ENCODE measurements around the gene ACYP1. TPM values are rescaled to one million over a fixed set of nuclear protein-coding genes. Genes with fewer than 3 reads are reported as not detected.
A peak's percentile ranks its signal among the peaks of the same experiment; 100 is the strongest.

Gene ACYP1
- 42.8 and 43.5 TPM in 2 replicates for total RNA-seq

DNA sequence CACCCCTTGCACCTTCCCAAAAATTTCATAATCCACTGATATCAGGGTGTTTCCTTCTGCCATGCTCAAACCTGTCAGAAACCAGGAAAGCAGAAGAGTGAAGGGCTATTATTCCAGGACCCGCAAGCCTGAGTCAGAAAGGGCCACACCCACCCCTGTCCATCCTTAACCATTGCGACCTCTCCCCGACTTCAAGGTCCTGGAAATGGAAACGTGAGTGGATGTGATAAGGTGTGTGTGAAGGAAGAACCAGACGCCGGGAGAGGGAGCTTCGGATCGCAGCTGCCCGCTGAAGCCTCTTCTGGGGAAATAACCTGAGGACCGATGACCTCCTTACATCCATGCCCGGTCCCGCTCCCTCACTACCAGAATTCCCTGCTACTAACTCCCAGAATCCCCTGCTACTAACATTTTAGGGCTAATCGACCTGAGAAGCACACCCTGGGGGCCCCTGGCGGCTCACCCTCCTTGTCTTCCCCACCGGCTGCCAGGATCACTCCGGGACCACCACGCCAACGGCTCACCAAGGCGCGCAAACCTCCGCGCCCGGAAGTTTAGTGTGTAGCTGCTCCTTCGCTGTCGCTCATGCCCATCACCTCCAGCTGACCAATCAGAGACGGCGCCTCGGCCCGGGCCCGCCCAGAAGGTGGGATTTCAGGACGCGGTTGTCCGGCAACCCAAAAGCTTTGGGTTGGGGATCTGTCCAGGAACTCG is at the start of gene ACYP1:
Gene ACYP1 (minus strand): TSS at position 534 of the 714 bp plus-strand sequence. CDS start 471 bp downstream, at position 63.
- H3K4me1 Mint-ChIP-seq (ENCODE audit: low read depth): peaks cover 27% of the 10 kb centered on the region
- intact Hi-C loops (cut with micrococcal nuclease): loop anchor here (1.0 to 5.0 kb wide), 2 partner anchors 12 to 61 kb away; partner anchors contain the start of genes EIF2B2 and MLH3
- no peaks in the 10 kb centered on the region for H3K27me3 Mint-ChIP-seq (ENCODE audit: low read depth)
- peak within 1 kb of the TSS; percentile 99 for H3K4me3 Mint-ChIP-seq (ENCODE audit: low read depth)
- peak within 1 kb of the TSS; percentile 94 for H3K27ac Mint-ChIP-seq
- peak; percentile 89 for DNase-seq (ENCODE audit: low spot score)
- peaks cover 35% of the 10 kb centered on the region for H3K36me3 Mint-ChIP-seq (ENCODE audit: low read depth)
- H3K9me3 Mint-ChIP-seq: peaks cover 3% of the 10 kb centered on the region

DNA sequence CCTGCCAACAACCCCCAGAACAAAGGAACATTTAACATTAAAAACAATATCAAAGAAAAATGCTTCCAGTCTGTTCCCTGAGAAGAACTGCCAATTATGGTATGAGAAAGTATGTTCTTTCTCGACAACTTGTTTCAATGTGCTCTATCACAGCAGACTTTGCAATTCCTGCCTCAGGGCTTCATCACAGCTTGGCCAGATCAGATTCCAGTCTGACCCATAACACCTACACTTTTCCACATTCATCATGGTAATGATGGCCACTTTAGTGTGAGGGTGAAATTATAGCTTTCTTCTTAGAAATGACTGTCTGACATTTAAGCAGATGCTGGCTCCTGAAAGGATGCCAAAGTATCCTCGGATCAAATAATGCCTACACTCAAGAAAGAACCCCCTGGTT is 46.1 kb upstream of the ACYP1 start:
- Mint-ChIP-seq H3K27ac (no peak overlapping the region), H3K4me3 (ENCODE audit: low read depth) (no peak overlapping the region), H3K4me1 (ENCODE audit: low read depth) (peaks cover 13% of the 10 kb centered on the region), H3K36me3 (ENCODE audit: low read depth) (peaks cover 75% of the 10 kb centered on the region), H3K27me3 (ENCODE audit: low read depth) (no peaks in the 10 kb centered on the region), H3K9me3 (no peaks in the 10 kb centered on the region)
- intact Hi-C loops (cut with micrococcal nuclease): no loop called here
- no peak for DNase-seq (ENCODE audit: low spot score)

DNA sequence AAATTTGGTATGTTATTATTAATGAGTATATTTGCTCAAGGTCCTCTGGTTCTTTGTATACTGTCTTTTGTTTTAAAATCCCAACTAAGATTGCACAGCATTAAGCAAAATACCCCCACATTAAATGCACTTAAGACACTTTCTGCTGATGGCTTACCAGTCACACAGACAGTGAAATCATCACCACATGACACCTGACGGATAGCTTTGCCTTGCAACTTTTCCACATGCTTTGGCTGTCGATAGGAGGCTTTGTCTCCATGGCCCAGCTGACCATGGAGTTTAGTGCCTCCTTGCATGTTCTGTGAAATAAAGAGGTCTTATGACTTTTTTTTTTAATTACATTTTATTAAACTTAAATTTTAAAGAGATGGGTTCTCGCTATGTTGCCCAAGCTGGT is 43.4 kb upstream of the ACYP1 start:
- Mint-ChIP-seq H3K27me3 (ENCODE audit: low read depth) (no peaks in the 10 kb centered on the region), H3K9me3 (no peaks in the 10 kb centered on the region), H3K36me3 (ENCODE audit: low read depth) (peaks cover 78% of the 10 kb centered on the region), H3K27ac (no peak overlapping the region), H3K4me1 (ENCODE audit: low read depth) (no peaks in the 10 kb centered on the region), H3K4me3 (ENCODE audit: low read depth) (no peak overlapping the region)
- DNase-seq (ENCODE audit: low spot score): no peak
- intact Hi-C loops (cut with micrococcal nuclease): no loop called here

DNA sequence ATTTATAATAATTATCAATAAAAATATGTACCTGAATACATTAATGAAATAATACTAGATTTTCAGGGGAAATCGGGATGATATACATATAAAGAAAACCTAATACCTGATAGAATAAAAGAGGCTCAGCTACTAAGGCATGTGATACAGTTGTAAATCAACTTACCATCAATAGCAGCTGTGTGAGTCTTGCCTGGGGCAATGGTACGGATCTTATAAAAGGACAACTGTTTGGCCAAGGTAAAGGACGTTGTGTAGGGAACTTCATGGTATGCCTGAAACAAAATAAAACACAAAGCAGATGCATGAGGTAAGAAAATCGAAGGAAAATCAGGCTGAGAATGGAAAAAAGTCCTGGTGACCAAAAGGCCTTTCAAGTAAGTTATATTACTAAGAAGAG is 37.7 kb upstream of the ACYP1 start:
- intact Hi-C loops (cut with micrococcal nuclease): no loop called here
- Mint-ChIP-seq H3K36me3 (ENCODE audit: low read depth) (peaks cover 81% of the 10 kb centered on the region), H3K9me3 (no peaks in the 10 kb centered on the region), H3K4me1 (ENCODE audit: low read depth) (no peaks in the 10 kb centered on the region), H3K4me3 (ENCODE audit: low read depth) (no peak overlapping the region), H3K27ac (no peak overlapping the region), H3K27me3 (ENCODE audit: low read depth) (no peaks in the 10 kb centered on the region)
- DNase-seq (ENCODE audit: low spot score): no peak

DNA sequence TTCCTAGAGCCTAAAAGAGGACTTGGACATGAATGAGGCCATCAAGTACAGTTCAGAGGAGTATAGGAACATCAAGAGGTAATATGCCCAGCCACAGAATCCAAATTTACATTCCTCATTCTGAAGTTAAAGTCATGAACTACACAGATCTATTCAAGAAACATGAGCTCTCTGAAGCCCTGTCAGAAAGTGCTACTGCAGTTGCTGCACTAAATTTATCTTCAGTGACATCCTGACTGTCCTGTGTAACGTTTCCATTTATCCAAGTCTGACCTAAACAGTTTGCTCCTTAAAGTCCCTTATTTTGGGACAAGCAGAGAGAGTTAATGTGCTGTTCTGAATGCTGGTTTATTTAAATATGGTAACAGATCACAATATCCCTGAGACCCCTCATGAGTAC is 34.9 kb upstream of the ACYP1 start:
- H3K27me3 Mint-ChIP-seq (ENCODE audit: low read depth): no peaks in the 10 kb centered on the region
- intact Hi-C loops (cut with micrococcal nuclease): no loop called here
- H3K36me3 Mint-ChIP-seq (ENCODE audit: low read depth): peaks cover 76% of the 10 kb centered on the region

DNA sequence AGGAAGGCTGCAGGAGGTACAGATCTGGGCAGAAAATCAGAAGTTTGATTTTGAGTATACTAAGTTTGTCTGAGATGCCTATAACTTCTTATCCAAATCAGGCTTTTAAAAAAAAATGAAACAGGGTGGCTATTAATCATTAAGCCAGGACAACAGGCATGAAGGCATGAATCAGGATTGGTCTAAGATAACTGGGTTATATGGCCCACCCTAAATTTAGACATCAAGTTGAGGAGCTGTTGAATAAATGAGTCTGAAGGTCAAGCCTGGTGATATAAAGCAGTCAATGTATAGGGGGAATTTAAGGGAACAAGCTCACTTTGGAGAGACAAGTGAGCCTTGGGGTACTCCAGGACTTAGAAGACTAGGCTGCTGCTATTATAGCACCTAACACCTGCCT is 34.4 kb upstream of the ACYP1 start:
- Mint-ChIP-seq H3K27me3 (ENCODE audit: low read depth) (no peaks in the 10 kb centered on the region), H3K9me3 (no peaks in the 10 kb centered on the region), H3K4me3 (ENCODE audit: low read depth) (no peak overlapping the region), H3K36me3 (ENCODE audit: low read depth) (peaks cover 73% of the 10 kb centered on the region), H3K4me1 (ENCODE audit: low read depth) (no peaks in the 10 kb centered on the region), H3K27ac (no peak overlapping the region)
- DNase-seq (ENCODE audit: low spot score): no peak
- intact Hi-C loops (cut with micrococcal nuclease): no loop called here

More for the DNA sequence above, 34.9 kb upstream of the ACYP1 start:
- no peak overlapping the region for H3K4me3 Mint-ChIP-seq (ENCODE audit: low read depth)
- H3K9me3 Mint-ChIP-seq: no peaks in the 10 kb centered on the region
- DNase-seq (ENCODE audit: low spot score): no peak
- no peak overlapping the region for H3K27ac Mint-ChIP-seq
- no peaks in the 10 kb centered on the region for H3K4me1 Mint-ChIP-seq (ENCODE audit: low read depth)

DNA sequence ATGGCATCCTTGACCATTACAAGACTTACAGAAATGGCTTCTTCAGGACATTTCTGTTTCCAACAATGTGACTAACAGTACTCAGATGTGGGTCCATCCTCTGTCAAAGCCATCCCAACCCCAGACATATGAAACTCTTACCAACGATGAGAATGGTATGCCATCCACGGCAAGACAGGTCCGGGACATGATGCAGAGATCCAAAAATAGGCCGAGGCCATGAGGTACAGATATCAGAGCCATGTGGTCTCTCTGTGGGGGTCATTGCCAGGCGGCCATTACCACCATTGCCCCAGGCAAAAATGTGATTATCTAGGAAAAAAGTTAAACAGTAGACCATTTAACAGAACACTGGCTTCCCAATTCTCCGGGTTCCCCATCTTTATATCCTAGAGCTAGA is 33.1 kb upstream of the ACYP1 start:
- peaks cover 70% of the 10 kb centered on the region for H3K36me3 Mint-ChIP-seq (ENCODE audit: low read depth)

DNA sequence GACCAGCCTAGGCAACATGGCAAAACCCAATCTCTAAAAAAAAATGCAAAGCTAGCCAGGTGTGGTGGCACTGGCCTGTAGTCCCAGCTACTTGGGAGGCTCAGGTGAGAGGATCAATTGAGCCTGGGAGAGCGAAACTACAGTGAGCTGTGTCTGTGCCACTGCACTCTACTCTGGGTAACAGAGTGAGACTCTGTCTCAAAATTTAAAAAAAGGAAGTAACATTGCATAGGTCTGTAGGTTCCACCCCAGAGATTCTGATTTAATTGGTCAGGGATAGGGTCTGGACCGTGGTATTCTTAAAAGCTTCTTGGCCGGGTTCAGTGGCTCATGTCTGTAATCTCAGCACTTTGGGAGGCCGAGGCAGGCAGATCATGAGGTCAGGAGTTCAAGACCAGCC is 31.9 kb upstream of the ACYP1 start:
- Mint-ChIP-seq H3K4me1 (ENCODE audit: low read depth) (no peaks in the 10 kb centered on the region), H3K9me3 (no peaks in the 10 kb centered on the region), H3K27me3 (ENCODE audit: low read depth) (no peaks in the 10 kb centered on the region), H3K27ac (no peak overlapping the region), H3K4me3 (ENCODE audit: low read depth) (no peak overlapping the region), H3K36me3 (ENCODE audit: low read depth) (peaks cover 67% of the 10 kb centered on the region)
- no peak for DNase-seq (ENCODE audit: low spot score)
- intact Hi-C loops (cut with micrococcal nuclease): no loop called here

More for the DNA sequence above, 33.1 kb upstream of the ACYP1 start:
- no peak overlapping the region for H3K4me3 Mint-ChIP-seq (ENCODE audit: low read depth)
- no peak for DNase-seq (ENCODE audit: low spot score)
- H3K9me3 Mint-ChIP-seq: no peaks in the 10 kb centered on the region
- H3K4me1 Mint-ChIP-seq (ENCODE audit: low read depth): no peaks in the 10 kb centered on the region
- no peaks in the 10 kb centered on the region for H3K27me3 Mint-ChIP-seq (ENCODE audit: low read depth)
- intact Hi-C loops (cut with micrococcal nuclease): no loop called here
- H3K27ac Mint-ChIP-seq: no peak overlapping the region

DNA sequence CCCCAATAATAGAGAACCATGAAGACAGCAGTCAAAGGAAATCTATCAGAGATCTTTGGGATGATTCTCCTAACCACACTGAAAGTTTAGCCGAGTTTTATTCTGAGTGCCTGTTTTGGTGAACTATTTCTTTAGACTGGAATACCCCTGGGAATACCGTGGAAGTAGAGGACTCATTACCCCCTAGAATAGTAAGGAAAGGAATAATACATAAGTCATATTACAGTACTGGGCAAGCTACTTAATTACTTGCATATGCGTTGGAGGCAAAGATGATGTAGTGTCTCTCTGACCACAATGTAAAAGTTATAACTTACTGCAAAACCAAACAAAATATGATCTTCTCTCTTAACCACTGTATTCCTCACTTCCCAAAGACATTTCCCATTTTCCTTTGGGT is 31.1 kb upstream of the ACYP1 start:
- H3K36me3 Mint-ChIP-seq (ENCODE audit: low read depth): peaks cover 66% of the 10 kb centered on the region
- H3K4me1 Mint-ChIP-seq (ENCODE audit: low read depth): no peaks in the 10 kb centered on the region
- no peaks in the 10 kb centered on the region for H3K27me3 Mint-ChIP-seq (ENCODE audit: low read depth)
- no peak for DNase-seq (ENCODE audit: low spot score)
- H3K9me3 Mint-ChIP-seq: no peaks in the 10 kb centered on the region
- no peak overlapping the region for H3K4me3 Mint-ChIP-seq (ENCODE audit: low read depth)
- intact Hi-C loops (cut with micrococcal nuclease): no loop called here
- H3K27ac Mint-ChIP-seq: no peak overlapping the region

DNA sequence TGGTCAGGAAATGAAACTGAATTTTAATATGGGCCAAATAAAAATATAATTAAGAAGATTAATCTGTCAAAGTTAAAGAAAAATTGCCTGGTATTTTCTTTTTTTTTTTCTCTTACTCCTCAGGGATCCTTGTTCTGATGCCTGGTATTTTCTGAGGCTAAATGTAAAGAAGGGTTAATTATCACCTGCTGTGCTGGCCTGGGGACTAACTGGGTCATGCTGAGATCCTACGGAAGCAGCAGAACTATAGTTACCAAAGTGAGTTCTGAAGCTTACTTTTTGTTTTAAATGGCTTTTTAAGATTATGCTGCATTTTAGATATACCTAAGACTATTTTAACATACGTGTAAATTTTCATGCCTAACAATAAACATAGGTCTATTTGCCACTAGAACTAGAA is 28.9 kb upstream of the ACYP1 start:
- Mint-ChIP-seq H3K4me1 (ENCODE audit: low read depth) (no peaks in the 10 kb centered on the region), H3K27ac (no peak overlapping the region), H3K4me3 (ENCODE audit: low read depth) (no peak overlapping the region), H3K27me3 (ENCODE audit: low read depth) (no peaks in the 10 kb centered on the region), H3K36me3 (ENCODE audit: low read depth) (peaks cover 55% of the 10 kb centered on the region), H3K9me3 (no peaks in the 10 kb centered on the region)
- intact Hi-C loops (cut with micrococcal nuclease): no loop called here
- DNase-seq (ENCODE audit: low spot score): no peak

DNA sequence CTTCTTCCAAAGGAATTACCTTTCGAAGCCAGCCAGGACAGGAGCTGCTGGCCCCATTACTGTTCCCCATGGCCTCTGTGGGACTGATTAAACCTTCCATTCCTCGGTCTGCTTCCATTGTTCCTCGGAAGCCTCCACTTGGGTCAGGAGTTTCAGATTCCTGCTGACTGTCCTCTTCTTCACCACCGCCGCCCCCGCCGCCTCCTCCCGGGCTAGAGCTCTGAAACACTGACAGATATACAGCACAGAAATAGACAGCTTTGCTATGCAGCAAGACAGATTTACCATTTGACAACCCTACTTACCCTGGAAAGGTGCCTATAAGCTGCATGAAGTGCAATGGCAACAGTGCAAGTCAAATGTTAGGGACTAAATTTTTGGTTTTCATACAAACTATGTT is 27.4 kb upstream of the ACYP1 start:
- Mint-ChIP-seq H3K4me3 (ENCODE audit: low read depth) (no peak overlapping the region), H3K9me3 (no peaks in the 10 kb centered on the region), H3K4me1 (ENCODE audit: low read depth) (no peaks in the 10 kb centered on the region), H3K27me3 (ENCODE audit: low read depth) (no peaks in the 10 kb centered on the region), H3K36me3 (ENCODE audit: low read depth) (peaks cover 55% of the 10 kb centered on the region), H3K27ac (no peak overlapping the region)
- intact Hi-C loops (cut with micrococcal nuclease): no loop called here
- no peak for DNase-seq (ENCODE audit: low spot score)

DNA sequence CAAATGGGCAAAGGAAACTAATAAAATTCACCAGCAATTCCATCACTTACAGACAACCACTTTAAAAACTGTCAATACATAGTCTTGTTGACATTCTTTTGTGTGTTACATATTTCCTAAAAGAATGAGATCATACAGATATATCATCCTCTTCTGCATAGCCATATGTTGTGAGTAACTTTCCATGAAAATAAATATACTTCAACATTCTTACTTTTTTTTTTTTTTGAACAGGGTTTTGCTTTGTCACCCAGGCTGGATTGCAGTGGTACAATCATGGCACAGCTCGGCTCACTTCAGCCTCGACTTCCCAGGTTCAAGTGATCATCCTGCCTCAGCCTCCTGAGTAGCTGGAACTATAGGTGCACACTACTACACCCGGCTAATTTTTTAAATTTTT is 26.5 kb upstream of the ACYP1 start:
- Mint-ChIP-seq H3K4me3 (ENCODE audit: low read depth) (no peak overlapping the region), H3K36me3 (ENCODE audit: low read depth) (peaks cover 57% of the 10 kb centered on the region), H3K4me1 (ENCODE audit: low read depth) (no peaks in the 10 kb centered on the region), H3K9me3 (no peaks in the 10 kb centered on the region), H3K27ac (no peak overlapping the region), H3K27me3 (ENCODE audit: low read depth) (no peaks in the 10 kb centered on the region)
- no peak for DNase-seq (ENCODE audit: low spot score)
- intact Hi-C loops (cut with micrococcal nuclease): no loop called here

DNA sequence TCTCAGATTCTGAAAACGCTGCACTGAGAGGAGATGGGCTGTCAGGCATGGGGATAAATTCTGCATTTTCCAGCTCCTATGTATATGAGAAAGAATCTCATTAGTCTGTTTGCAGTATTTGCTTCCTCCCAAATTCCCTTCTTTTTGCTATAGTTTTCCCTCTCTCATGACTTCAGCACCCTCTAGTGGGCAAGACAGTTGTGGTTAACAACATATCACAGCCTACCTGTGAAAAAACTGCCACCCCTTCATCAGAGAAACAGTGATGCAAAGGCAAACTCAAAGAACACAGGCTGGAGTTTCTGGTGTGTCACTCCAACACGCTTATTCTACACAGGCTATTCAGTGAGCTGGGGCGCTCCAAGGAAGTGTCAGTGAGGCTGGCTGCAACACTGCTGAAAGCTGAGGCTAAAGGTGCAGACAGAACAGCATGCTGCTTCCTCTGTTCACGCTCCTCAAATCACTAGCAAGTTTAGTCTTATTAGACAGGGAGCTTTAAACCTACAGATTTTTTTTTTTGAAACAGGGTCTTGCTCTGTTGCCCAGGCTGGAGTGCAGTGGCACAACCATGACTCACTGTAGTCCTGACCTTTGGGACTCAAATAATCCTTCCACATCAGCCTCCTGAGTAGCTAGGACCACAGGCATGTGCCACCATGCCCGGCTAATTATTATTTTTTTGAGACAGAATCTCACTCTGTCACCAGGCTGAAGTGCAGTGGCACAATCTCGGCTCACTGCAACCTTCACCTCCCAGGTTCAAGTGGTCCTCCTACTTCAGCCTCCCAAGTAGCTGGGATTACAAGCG is 24.9 kb upstream of the ACYP1 start:
- H3K4me1 Mint-ChIP-seq (ENCODE audit: low read depth): no peaks in the 10 kb centered on the region
- intact Hi-C loops (cut with micrococcal nuclease): loop anchor here (1.0 kb wide), 2 partner anchors 143 to 227 kb away; no protein-coding TSS in a partner anchor
- no peak overlapping the region for H3K27ac Mint-ChIP-seq
- H3K27me3 Mint-ChIP-seq (ENCODE audit: low read depth): no peaks in the 10 kb centered on the region
- H3K36me3 Mint-ChIP-seq (ENCODE audit: low read depth): peaks cover 61% of the 10 kb centered on the region
- H3K9me3 Mint-ChIP-seq: no peaks in the 10 kb centered on the region
- H3K4me3 Mint-ChIP-seq (ENCODE audit: low read depth): no peak overlapping the region
- DNase-seq (ENCODE audit: low spot score): no peak
